Renal pelvis (tissue), 4 donors: Measurements from ENCODE around the gene CTNNA3. TPM values are rescaled to one million over a fixed set of nuclear protein-coding genes. Genes with fewer than 3 reads are reported as not detected.

Experiments
- DNase-seq: peaks from one replicate; pipeline ENCODE4 v3.0.0-alpha.2; 2013
- polyA plus RNA-seq, 3 donors: library from polyadenylated mRNA; unstranded; fragments of 120-200 nt; gene quantifications; one replicate each; pipeline ENCODE4 v1.2.1, GENCODE V29; 2013; ENCODE audit not compliant: insufficient read length in 3 of 3

CTNNA3 gene
- polyA plus RNA-seq, 3 donors, result 2.8 to 4.2 (median 4.1) TPM

DNA sequence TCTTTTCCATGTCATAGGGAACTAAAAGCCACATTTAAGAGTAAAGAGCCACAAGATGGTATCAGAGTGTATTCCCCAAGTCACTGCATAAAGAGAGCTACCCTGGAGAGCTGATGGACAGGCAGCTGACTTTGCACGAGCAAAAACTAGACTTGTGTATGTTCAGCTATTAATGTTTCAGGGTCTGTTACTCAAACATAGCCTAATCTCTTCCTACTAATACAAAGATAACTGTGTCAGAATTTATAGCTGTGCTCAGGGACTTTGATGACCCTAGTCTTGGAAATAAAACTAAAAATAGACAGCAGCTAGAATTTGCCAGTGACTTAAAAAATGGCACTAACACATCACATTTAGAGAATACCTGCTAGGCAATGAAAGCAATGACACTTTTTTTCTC lies 815.7 kb downstream of the CTNNA3 start:
- DNase-seq, result no peak

- DNase-seq, result no peak
Observed at GRCh38 chr10:66877361-66877760, 818.6 kb downstream of the CTNNA3 start.

- no peak for DNase-seq
Observed at GRCh38 chr10:66869635-66870034, 826.4 kb downstream of the CTNNA3 start.

DNA sequence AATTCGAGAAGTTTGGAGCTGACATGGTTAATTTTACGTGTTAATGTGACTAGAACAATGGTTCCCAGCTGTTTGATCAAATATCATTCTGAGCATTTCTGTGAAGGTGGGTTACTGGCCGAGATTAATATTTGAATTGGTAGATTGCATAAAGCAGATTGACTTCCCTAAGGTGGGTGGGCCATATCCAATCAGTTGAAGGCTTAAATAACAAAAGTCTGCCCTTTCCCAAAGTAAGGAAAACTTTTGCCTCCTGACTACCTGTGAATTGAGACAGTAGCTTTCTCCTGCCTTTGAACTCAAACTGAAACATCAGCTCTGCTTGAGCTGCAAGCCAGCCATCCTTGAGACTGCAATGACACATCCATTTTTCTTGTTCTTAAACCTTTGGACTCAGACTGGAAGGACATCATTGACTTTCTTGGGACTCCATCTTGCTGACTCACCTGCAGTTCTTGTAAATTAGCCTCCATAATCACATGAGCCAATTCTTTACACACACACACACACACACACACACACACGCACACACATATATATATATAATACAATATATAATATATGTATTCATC lies 833.2 kb downstream of the CTNNA3 start:
- DNase-seq, result no peak

DNA sequence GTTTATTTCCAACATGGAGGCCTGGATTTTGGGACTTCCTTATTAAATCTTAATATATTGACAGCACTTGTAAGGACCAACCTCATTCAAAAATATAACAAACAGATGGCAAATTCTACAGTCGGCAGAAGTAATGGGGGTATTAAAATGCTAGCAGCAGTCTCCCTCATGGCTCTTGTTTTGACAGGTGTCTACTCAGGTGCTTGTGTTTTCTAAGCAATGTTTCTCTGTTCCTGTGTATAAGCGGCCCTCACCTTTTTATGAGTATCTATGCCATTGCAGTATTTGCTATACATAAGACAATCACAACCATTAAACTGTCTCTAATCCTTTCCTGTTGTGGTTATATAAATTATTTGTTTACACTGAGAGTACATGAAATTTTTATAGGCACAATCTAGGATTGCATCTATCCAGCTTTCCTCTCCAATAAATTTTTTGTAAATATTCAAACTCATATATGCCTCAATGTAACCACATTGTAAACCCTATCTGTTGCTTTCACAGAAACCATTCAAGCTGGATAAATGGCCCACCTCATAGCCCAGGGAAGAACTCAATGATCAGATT lies 835.5 kb downstream of the CTNNA3 start:
- no peak for DNase-seq

GRCh38 chr10:66852811-66853210 lies 843.2 kb downstream of the CTNNA3 start:
- DNase-seq, result no peak

DNA sequence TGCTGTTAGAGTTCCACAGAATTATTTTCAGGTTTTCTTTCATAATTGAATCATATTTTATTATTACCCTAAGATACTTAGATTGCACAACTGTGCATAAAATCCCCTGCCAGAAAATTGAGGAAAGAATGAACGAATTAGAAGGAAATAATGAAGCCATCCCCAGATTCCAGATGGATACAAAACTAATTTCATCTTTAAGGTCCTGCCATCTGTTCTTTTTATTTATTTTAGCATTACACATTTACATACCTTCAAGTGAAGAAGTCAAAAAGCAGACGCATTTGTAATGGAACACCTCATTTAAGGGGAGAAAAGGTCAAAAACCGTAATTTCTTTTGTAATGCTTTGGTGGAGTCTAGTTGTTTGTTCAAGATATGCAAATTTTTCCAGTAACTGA lies 847.1 kb downstream of the CTNNA3 start:
- no peak for DNase-seq

DNA sequence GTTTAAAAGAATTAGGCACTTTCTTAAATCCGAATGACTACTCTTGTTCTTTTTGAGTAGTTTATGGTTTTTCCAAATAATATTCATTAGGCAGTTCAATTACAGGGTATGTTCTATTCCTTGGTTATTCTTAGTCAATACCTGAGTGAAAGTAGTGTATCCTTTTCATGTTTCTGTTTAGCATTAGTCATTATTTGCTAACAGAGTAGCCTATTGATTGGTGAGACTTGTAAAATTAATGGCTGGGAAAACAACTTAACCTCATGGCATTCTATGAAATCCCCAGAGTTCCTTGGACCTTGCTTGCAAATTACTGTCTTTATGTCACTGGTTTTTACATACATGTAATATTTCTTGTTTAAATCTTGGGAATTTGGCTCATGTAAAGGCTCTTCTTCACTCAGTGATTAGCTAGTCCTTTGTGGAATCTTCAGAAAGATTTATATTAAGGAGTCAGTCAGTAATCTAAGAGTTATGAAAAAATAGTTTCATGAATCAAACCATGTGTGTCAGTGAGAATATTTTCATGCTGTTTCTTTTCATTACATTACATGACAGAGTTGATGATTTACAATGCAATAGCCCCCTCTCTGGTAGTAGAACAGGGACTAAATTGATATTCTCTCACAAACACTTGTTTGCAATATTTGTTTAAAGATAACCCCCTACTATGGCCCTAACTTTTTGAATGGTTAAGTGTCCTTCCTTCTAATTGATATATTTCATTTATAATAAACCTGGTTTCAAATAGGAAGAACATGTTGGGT lies 851.6 kb downstream of the CTNNA3 start:
- DNase-seq, result no peak

- DNase-seq, result no peak
Observed at GRCh38 chr10:66843396-66843795, 852.6 kb downstream of the CTNNA3 start.

- DNase-seq, result no peak
Observed at GRCh38 chr10:66842867-66843266, 853.1 kb downstream of the CTNNA3 start.

DNA sequence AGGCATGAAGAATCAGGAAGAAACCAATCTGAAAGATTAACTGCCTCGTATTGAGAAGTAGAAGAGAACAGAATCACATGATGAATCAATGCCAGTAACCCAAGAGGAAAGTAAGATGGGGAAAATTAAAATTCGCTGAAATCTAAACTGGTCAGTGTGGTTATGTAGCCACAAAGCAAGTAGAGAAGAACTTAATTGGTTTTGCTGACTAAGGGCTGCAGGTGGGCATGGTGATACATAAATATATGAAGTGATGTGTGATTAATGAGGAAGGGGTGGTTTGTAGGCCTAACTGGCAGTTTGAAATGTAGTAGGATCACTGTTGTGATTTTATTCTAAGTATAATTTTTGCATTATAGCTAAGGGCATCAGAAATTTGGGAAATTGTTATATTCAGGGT lies 853.6 kb downstream of the CTNNA3 start:
- DNase-seq, result no peak

- no peak for DNase-seq
Observed at GRCh38 chr10:66838656-66839055, 857.3 kb downstream of the CTNNA3 start.

DNA sequence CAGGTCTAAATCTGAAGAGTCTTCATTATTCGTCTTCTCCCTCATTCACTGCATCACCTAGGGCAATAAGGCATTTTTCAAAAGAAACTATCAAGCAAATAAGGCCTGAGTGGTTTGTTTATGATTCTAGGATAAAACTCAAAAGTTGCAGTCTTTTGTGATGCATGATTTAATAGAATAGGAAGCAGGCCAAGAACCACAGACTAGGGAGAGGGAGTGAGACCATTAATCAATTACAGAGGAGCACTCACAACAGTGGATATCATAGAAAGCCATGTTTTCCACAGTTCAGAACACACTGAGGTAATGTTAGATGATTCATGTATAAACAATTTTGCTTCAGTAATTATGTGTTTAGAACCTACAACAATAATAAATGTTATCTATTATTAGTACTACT lies 858.0 kb downstream of the CTNNA3 start:
- peak; percentile 23 for DNase-seq

GRCh38 chr10:66837335-66837734 lies 858.7 kb downstream of the CTNNA3 start:
- peak; percentile 15 for DNase-seq

- DNase-seq, result no peak
Observed at GRCh38 chr10:66836771-66837170, 859.2 kb downstream of the CTNNA3 start.

DNA sequence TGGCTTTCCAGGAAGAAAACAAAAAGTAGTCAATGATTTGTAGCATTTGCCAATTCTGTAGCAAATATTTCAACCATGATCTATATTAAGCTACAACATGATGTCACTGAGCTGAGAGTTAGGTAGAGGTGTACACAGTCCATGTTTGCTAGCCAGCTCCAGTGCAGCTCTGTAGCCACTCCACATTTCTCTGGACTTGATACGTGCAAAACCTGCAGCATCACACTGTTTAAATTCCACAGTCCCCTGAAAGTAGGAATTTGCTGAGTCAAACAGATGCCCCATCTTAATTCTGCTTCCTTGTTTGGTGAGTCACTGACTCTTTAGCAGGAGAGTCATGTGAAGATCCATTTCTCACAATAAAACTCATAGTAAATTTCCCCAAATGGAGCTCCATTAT lies 859.9 kb downstream of the CTNNA3 start:
- no peak for DNase-seq

GRCh38 chr10:66835400-66835799 lies 860.6 kb downstream of the CTNNA3 start:
- no peak for DNase-seq

GRCh38 chr10:66834802-66835201 lies 861.2 kb downstream of the CTNNA3 start:
- DNase-seq, result no peak

DNA sequence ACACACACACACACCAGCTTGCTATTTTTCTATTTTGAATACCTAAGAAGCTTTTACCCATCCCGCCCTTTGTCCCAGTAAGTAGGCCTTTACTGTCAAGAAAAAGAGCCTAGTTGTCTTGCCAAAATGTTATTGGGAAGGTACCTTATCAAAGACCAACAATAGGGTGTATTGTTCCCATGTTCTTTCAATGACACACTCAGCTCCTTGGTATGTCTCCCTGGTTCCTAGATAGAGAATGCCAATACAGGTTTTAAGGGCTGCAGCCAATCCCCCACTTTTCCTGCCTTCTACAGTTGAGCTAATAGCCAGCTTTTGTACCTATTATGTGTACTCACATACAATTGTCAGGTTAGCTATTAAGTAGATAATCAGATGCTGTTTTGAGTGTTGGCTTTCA lies 862.1 kb downstream of the CTNNA3 start:
- no peak for DNase-seq

DNA sequence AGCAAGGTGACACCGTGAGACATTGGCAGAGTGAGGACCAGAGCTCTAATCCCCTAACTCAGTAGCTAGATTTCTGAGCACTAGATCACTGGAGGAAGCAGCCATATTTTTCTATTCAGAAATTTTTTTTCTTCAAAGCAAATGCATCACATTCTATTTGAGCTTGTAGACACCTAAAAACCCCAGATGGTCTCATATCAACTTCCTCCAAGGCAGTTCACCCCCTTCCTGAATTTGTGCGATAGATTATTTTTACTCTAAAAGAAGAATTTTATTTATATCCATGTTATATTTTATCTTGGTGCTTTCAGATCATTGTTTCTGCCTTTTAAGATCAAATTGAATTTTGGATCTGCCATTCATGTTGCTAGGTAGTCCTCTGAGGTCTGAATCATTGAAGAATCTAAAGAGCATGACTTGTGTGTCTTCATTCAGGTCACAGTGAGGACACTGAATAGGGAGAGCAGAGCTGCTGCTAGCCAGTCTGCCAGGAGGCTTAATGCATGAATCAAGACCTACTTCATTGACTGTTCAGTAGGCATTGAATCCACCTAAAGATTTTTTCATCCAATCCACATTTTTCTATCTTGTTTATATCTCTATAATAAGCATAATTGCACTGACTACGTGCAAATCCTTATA lies 863.1 kb downstream of the CTNNA3 start:
- no peak for DNase-seq

GRCh38 chr10:66828957-66829356 lies 867.0 kb downstream of the CTNNA3 start:
- no peak for DNase-seq

DNA sequence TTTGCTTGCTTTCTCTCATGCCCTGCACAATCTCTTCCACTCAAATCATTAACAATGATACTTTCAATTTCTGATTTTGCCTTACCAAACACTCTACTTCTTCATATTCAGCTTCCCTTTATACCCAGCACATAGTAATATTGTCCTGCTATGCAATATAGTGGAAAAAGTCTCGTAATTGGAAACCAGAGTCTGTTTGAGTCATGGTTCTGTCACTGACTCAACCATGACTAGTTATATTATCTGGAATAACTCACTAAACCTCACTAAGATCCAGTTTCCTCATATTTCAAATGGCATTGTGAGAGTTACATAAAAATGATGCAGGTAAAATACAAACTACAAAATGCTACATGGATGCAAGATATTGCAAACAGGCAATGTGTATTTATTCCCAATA lies 868.6 kb downstream of the CTNNA3 start:
- DNase-seq, result no peak

DNA sequence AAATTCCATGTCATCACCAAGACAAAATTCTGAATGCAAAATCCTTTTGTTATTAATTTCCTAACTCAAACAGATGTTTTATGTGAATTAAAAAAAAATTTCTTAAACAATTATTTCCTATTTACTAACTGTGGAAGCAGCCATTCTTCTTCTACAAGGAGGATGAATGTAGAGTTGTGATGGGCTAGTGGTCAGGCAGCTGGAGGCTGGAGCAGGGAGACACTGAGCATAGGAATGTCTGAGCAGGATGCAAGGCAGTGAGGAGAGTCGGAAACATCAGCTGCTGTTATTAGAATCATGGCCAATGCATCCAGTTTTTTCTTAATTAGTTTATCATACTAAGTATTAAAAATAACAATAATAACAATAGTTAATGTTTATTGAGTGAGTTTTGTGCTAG lies 872.7 kb downstream of the CTNNA3 start:
- DNase-seq, result no peak
